ENCODE results near the gene JARID2. TPM values are rescaled to one million over a fixed set of nuclear protein-coding genes. Genes with fewer than 3 reads are reported as not detected.

The JARID2 gene
- total RNA-seq, 1 experiment from 2014 or later = 23.6 TPM

DNA sequence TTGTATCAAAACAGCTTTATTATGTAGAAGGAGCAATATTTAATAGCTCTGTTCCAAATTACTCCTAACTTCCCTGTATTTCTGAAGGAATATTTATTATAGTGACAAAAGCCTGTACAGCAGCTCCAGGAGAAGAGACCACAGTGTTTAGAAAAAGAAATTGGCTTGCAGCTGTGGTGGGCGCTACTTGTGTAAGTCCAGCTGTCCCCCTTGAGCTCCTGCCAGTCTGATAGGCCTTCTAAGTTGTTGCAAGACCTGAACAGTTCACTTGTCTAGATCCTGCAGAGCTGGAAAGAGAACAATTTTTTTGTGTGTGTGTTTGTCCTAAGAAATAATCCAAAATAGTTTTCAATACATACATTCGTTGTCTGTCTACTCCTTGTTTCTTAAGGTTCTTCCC is 86.6 kb downstream of the JARID2 start:
- ATAC-seq = no peak
- Histone ChIP-seq H3K4me1 (ENCODE audit: control insufficient read depth in 1 of 2, insufficient read depth in 2 of 2, low read length in 2 of 2) (peaks cover 10 to 24% of the 10 kb centered on the region in 2 experiments), H3K9me3 (ENCODE audit: control insufficient read depth in 1 of 2, insufficient read depth in 1 of 2, low read depth in 1 of 2, low read length in 2 of 2) (no peaks in the 10 kb centered on the region), H3K27me3 (ENCODE audit: insufficient read depth, low read length) (no peaks in the 10 kb centered on the region), H3K36me3 (ENCODE audit: control insufficient read depth in 1 of 2, insufficient read depth in 2 of 2, low read length in 2 of 2) (no peaks in the 10 kb centered on the region), H3K27ac (ENCODE audit: low read depth, low read length) (no peak overlapping the region), H2AFZ (ENCODE audit: low read depth, low read length, poor library complexity, severe bottlenecking) (no peak overlapping the region), H3K79me2 (ENCODE audit: insufficient read depth, low read length) (peaks cover 81% of the 10 kb centered on the region), H3K9me2 (ENCODE audit: insufficient read depth) (no peaks in the 10 kb centered on the region), H3K4me3 (replicated peaks in 1 of 2; ENCODE audit: low read depth in 1 of 2, low read length in 2 of 2) (no peak overlapping the region), H4K20me1 (ENCODE audit: insufficient read depth) (no peaks in the 10 kb centered on the region), H3K4me2 (ENCODE audit: low read length) (no peak overlapping the region), H3K9ac (ENCODE audit: low read length) (no peak overlapping the region)
- no TSS peak for BruUV-seq (replicated peaks)
- ChIA-PET POLR2A (no interaction called here), CTCF (no interaction called here), RAD21 (ENCODE audit: low non-redundant PET in 1 of 2, low total read pairs in 2 of 2, uncharacterized antibody in 2 of 2, unreplicated experiment in 2 of 2) (no interaction called here)
- TF ChIP-seq SP1 (IDR thresholded peaks at IDR 0.05; ENCODE audit: low read depth) (no peak), ZNF274 (IDR thresholded peaks at IDR 0.05; ENCODE audit: low read depth, low read length) (no peak), SRF (IDR thresholded peaks at IDR 0.05; ENCODE audit: low read depth) (no peak), FOSL1 (IDR thresholded peaks at IDR 0.05; ENCODE audit: low read depth) (no peak), CEBPB (IDR thresholded peaks at IDR 0.05; ENCODE audit: low read depth) (no peak)
- intact Hi-C loops (cut with micrococcal nuclease) = no loop called here
- no peak for DNase-seq (ENCODE audit: low read depth, low spot score)

DNA sequence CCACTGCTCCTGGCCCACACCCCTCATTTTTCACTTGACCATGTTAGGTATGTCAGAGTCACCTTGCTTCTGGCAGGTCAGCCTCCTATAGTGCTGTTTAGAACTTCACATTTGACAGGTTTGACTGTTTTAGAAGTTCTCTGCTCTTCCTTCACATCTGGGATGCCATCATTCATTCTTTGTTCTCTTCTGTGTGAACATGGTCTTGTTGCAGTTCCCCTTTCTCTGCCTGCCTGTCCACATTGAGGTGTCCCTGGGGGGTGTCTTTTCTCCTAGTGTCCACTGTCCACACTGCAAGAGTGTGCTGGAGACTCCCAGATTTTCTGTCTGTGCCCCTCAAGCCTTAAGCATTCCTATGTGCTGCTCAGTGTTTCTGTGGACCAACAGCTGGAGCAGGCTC is 89.5 kb downstream of the JARID2 start:
- H3K4me2 ChIP-seq (ENCODE audit: low read length) = no peak overlapping the region
- DNase-seq (ENCODE audit: low read depth, low spot score) = no peak
- no peak overlapping the region for H3K4me3 ChIP-seq (replicated peaks in 1 of 2; ENCODE audit: low read depth in 1 of 2, low read length in 2 of 2)
- peaks cover 10 to 12% of the 10 kb centered on the region in 2 experiments for H3K4me1 ChIP-seq (ENCODE audit: control insufficient read depth in 1 of 2, insufficient read depth in 2 of 2, low read length in 2 of 2)
- ChIA-PET POLR2A (no interaction called here), RAD21 (ENCODE audit: low non-redundant PET in 1 of 2, low total read pairs in 2 of 2, uncharacterized antibody in 2 of 2, unreplicated experiment in 2 of 2) (interaction anchor here in 1 of 2 experiments (0.6 kb wide), 1 partner anchor 1256 kb away, joined by 3 read pairs; no protein-coding TSS in a partner anchor), CTCF (no interaction called here)
- no peaks in the 10 kb centered on the region for H3K27me3 ChIP-seq (ENCODE audit: insufficient read depth, low read length)
- no peaks in the 10 kb centered on the region for H3K9me3 ChIP-seq (ENCODE audit: control insufficient read depth in 1 of 2, insufficient read depth in 1 of 2, low read depth in 1 of 2, low read length in 2 of 2)
- ATAC-seq = no peak
- no peaks in the 10 kb centered on the region for H3K9me2 ChIP-seq (ENCODE audit: insufficient read depth)
- no peak for TF ChIP-seq SRF (IDR thresholded peaks at IDR 0.05; ENCODE audit: low read depth)
- TF ChIP-seq, protein P1, sequence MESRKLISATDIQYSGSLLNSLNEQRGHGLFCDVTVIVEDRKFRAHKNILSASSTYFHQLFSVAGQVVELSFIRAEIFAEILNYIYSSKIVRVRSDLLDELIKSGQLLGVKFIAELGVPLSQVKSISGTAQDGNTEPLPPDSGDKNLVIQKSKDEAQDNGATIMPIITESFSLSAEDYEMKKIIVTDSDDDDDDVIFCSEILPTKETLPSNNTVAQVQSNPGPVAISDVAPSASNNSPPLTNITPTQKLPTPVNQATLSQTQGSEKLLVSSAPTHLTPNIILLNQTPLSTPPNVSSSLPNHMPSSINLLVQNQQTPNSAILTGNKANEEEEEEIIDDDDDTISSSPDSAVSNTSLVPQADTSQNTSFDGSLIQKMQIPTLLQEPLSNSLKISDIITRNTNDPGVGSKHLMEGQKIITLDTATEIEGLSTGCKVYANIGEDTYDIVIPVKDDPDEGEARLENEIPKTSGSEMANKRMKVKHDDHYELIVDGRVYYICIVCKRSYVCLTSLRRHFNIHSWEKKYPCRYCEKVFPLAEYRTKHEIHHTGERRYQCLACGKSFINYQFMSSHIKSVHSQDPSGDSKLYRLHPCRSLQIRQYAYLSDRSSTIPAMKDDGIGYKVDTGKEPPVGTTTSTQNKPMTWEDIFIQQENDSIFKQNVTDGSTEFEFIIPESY (IDR thresholded peaks at IDR 0.05; ENCODE audit: extremely low read depth, insufficient replicate concordance, low read length) = no peak
- no peak for TF ChIP-seq JUND (IDR thresholded peaks at IDR 0.05)
- TF ChIP-seq TCF7L2 (IDR thresholded peaks at IDR 0.05; ENCODE audit: borderline replicate concordance, extremely low read depth, insufficient read depth, insufficient read length) = no peak
- TF ChIP-seq ELF1 (IDR thresholded peaks at IDR 0.05; ENCODE audit: borderline replicate concordance, low read depth) = no peak
- no peak for TF ChIP-seq ZFX (IDR thresholded peaks at IDR 0.05)
- TF ChIP-seq, protein P2, sequence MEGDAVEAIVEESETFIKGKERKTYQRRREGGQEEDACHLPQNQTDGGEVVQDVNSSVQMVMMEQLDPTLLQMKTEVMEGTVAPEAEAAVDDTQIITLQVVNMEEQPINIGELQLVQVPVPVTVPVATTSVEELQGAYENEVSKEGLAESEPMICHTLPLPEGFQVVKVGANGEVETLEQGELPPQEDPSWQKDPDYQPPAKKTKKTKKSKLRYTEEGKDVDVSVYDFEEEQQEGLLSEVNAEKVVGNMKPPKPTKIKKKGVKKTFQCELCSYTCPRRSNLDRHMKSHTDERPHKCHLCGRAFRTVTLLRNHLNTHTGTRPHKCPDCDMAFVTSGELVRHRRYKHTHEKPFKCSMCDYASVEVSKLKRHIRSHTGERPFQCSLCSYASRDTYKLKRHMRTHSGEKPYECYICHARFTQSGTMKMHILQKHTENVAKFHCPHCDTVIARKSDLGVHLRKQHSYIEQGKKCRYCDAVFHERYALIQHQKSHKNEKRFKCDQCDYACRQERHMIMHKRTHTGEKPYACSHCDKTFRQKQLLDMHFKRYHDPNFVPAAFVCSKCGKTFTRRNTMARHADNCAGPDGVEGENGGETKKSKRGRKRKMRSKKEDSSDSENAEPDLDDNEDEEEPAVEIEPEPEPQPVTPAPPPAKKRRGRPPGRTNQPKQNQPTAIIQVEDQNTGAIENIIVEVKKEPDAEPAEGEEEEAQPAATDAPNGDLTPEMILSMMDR (IDR thresholded peaks at IDR 0.05 in 2 of 3, conservative IDR thresholded peaks at IDR 0.05 in 1 of 3; ENCODE audit: borderline replicate concordance in 1 of 3, insufficient read depth in 1 of 3, low read depth in 2 of 3, low read length in 2 of 3) = no peak
- TF ChIP-seq SIN3A (IDR thresholded peaks at IDR 0.05; ENCODE audit: low read depth) = no peak
- no peak for TF ChIP-seq SP1 (IDR thresholded peaks at IDR 0.05; ENCODE audit: low read depth)
- no peak for TF ChIP-seq RAD21 (IDR thresholded peaks at IDR 0.05; ENCODE audit: low read depth)
- no peaks in the 10 kb centered on the region for H3K36me3 ChIP-seq (ENCODE audit: control insufficient read depth in 1 of 2, insufficient read depth in 2 of 2, low read length in 2 of 2)
- H3K79me2 ChIP-seq (ENCODE audit: insufficient read depth, low read length) = peaks cover 64% of the 10 kb centered on the region
- no peak overlapping the region for H3K9ac ChIP-seq (ENCODE audit: low read length)
- no peak overlapping the region for H2AFZ ChIP-seq (ENCODE audit: low read depth, low read length, poor library complexity, severe bottlenecking)
- BruUV-seq (replicated peaks) = no TSS peak
- intact Hi-C loops (cut with micrococcal nuclease) = no loop called here
- H4K20me1 ChIP-seq (ENCODE audit: insufficient read depth) = no peaks in the 10 kb centered on the region
- H3K27ac ChIP-seq (ENCODE audit: low read depth, low read length) = no peak overlapping the region
